SU-DHL-6 (cell line): Measurements from ENCODE around the gene KCNK18.

Source experiments
- EZH2phosphoT487 ChIP-seq: fragments of 200-600 bp; sonication (generic), shearing (Covaris generic); conservative IDR thresholded peaks from 2 replicates; pipeline ENCODE4 v1.6.1; 2018; ENCODE audit warnings: mild to moderate bottlenecking, antibody characterized with exemption, low read length, moderate library complexity, mixed read lengths
- TF ChIP-seq, protein P1 (sequence below): fragments of 200-600 bp; sonication (generic); IDR thresholded peaks from one replicate; pipeline ENCODE4 v1.5.1; 2017; ENCODE audit warnings: antibody characterized with exemption, mild to moderate bottlenecking, low read length, moderate library complexity; ENCODE audit not compliant: insufficient read depth, poor library complexity, severe bottlenecking

DNA sequence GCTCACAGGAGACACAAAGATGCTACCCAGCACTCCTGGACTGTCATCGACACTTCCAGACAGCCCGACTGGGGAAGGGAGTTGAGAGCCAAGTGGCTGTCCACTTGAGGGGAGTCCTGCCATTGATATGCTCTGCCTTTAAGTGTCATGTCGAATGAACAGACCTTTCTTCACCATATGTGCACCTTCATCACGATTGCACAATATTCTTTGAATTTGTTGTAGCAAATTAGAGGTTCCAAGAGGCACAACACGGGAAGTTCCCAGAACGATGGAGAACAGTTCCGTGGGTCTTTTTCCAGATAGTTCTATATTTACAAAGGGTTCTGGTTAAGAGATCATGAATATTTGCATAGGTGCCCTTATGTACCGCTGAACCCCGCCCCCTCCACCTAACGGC, 59.6 kb downstream of the KCNK18 start:
- TF ChIP-seq, protein P1, sequence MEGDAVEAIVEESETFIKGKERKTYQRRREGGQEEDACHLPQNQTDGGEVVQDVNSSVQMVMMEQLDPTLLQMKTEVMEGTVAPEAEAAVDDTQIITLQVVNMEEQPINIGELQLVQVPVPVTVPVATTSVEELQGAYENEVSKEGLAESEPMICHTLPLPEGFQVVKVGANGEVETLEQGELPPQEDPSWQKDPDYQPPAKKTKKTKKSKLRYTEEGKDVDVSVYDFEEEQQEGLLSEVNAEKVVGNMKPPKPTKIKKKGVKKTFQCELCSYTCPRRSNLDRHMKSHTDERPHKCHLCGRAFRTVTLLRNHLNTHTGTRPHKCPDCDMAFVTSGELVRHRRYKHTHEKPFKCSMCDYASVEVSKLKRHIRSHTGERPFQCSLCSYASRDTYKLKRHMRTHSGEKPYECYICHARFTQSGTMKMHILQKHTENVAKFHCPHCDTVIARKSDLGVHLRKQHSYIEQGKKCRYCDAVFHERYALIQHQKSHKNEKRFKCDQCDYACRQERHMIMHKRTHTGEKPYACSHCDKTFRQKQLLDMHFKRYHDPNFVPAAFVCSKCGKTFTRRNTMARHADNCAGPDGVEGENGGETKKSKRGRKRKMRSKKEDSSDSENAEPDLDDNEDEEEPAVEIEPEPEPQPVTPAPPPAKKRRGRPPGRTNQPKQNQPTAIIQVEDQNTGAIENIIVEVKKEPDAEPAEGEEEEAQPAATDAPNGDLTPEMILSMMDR: no peak
- no peak for TF ChIP-seq EZH2phosphoT487
